SK-N-SH (cell line): Measurements from ENCODE around the gene SMURF1. TPM values are rescaled to one million over a fixed set of nuclear protein-coding genes. Genes with fewer than 3 reads are reported as not detected.

Experiments used
- CTCF ChIA-PET: fragments of 300-600, 350-600 bp; formaldehyde crosslinking; extraction: SDS; loops from one replicate; lab custom pipeline; 2021; lab: Yijun Ruan, JAX
- POLR2A ChIA-PET: fragments of 350-600 bp; sonication (Branson Sonifier 250); formaldehyde crosslinking; extraction: SDS; loops from one replicate; lab custom pipeline; 2020; ENCODE audit warnings: antibody characterized with exemption, inconsistent platforms; lab: Yijun Ruan, JAX
- DNase-seq: peaks from one replicate; pipeline ENCODE4 v3.0.0; 2012
- H2AFZ ChIP-seq: fragments of 200-600 bp; sonication (generic); 2 replicates; pipeline ENCODE4 v1.8.1; 2016; ENCODE audit warnings: antibody characterized with exemption, mild to moderate bottlenecking, low read depth
- H3F3A ChIP-seq: fragments of 200-600 bp; sonication (generic); replicated peaks from 2 replicates; pipeline ENCODE3; 2016; ENCODE audit warnings: antibody characterized with exemption, mild to moderate bottlenecking; ENCODE audit not compliant: insufficient read depth
- H3K27ac ChIP-seq, 2 experiments: fragments of 200-500 bp in 1 of 2; fragments of 200-600 bp in 1 of 2; sonication (Bioruptor generic) in 1 of 2; sonication (generic), shearing (Covaris generic) in 1 of 2; 2 replicates each; pipeline versions ENCODE4 v1.5.1 to v1.6.1; 2014 to 2016; ENCODE audit warnings: low read depth in 2 of 2, inconsistent platforms in 1 of 2, low read length in 1 of 2, mild to moderate bottlenecking in 1 of 2, mixed read lengths in 1 of 2
- H3K27me3 ChIP-seq: fragments of 200-600 bp; sonication (generic), shearing (Covaris generic); 2 replicates; pipeline ENCODE4 v1.6.1; 2016; ENCODE audit warnings: mixed run types; ENCODE audit not compliant: insufficient read depth
- H3K36me3 ChIP-seq, 2 experiments: fragments of 200-500 bp in 1 of 2; fragments of 200-600 bp in 1 of 2; sonication (Bioruptor generic) in 1 of 2; sonication (generic) in 1 of 2; replicated peaks in 1 of 2; 2 replicates each; pipeline versions ENCODE3 to v1.5.1; 2014 to 2016; ENCODE audit warnings: low read length in 1 of 2, mild to moderate bottlenecking in 1 of 2; ENCODE audit not compliant: insufficient read depth in 2 of 2, control insufficient read depth in 1 of 2
- H3K4me1 ChIP-seq, 2 experiments: fragments of 200-500 bp in 1 of 2; fragments of 200-600 bp in 1 of 2; sonication (Bioruptor generic) in 1 of 2; sonication (generic), shearing (Covaris generic) in 1 of 2; 2 replicates each; pipeline versions ENCODE4 v1.5.1 to v1.6.1; 2014 to 2016; ENCODE audit warnings: low read depth in 1 of 2, low read length in 1 of 2, mixed run types in 1 of 2; ENCODE audit not compliant: insufficient read depth in 2 of 2, control insufficient read depth in 1 of 2
- H3K4me2 ChIP-seq: fragments of 200-600 bp; sonication (generic), shearing (Covaris generic); 2 replicates; pipeline ENCODE4 v1.6.1; 2017; ENCODE audit warnings: mixed run types
- H3K4me3 ChIP-seq, 2 experiments: fragments of 200-500 bp in 1 of 2; fragments of 200-600 bp in 1 of 2; sonication (Bioruptor generic) in 1 of 2; sonication (generic), shearing (Covaris generic) in 1 of 2; 2 replicates each; pipeline versions ENCODE4 v1.5.1 to v1.8.1; 2014 to 2016; ENCODE audit warnings: low read depth in 2 of 2, inconsistent platforms in 1 of 2, low read length in 1 of 2, mild to moderate bottlenecking in 1 of 2, mixed read lengths in 1 of 2, moderate library complexity in 1 of 2
- H3K79me2 ChIP-seq: fragments of 200-600 bp; sonication (generic); 2 replicates; pipeline ENCODE4 v1.8.1; 2017; ENCODE audit warnings: mild to moderate bottlenecking; ENCODE audit not compliant: insufficient read depth
- H3K9ac ChIP-seq: fragments of 200-600 bp; sonication (generic); 2 replicates; pipeline ENCODE4 v1.6.1; 2017; ENCODE audit warnings: mixed run types
- H3K9me2 ChIP-seq: fragments of 200-600 bp; sonication (generic); 2 replicates; pipeline ENCODE4 v1.6.1; 2017; ENCODE audit warnings: mixed run types
- H3K9me3 ChIP-seq: fragments of 200-600 bp; sonication (generic); 2 replicates; pipeline ENCODE4 v1.6.1; 2017; ENCODE audit warnings: mixed run types, mild to moderate bottlenecking, moderate library complexity
- H4K20me1 ChIP-seq: fragments of 200-600 bp; sonication (generic); 2 replicates; pipeline ENCODE4 v1.6.1; 2017; ENCODE audit warnings: mild to moderate bottlenecking, mixed run types; ENCODE audit not compliant: insufficient read depth
- ELF1 ChIP-seq: IDR thresholded peaks from 2 replicates; pipeline ENCODE4 v1.4.0; 2012
- EP300 ChIP-seq, 2 experiments: IDR thresholded peaks; 2 replicates each; pipeline versions ENCODE4 v1.4.0 to v1.6.1; 2012; ENCODE audit warnings: borderline replicate concordance in 1 of 2, low read depth in 1 of 2, low read length in 1 of 2
- FOSL2 ChIP-seq: IDR thresholded peaks from 2 replicates; pipeline ENCODE4 v1.4.0; 2012; ENCODE audit warnings: low read depth, mild to moderate bottlenecking, moderate library complexity, borderline replicate concordance
- FOXM1 ChIP-seq: IDR thresholded peaks from 2 replicates; pipeline ENCODE4 v1.4.0; 2012; ENCODE audit warnings: low read depth, mild to moderate bottlenecking
- JUND ChIP-seq: IDR thresholded peaks from 2 replicates; pipeline ENCODE4 v1.4.0; 2012
- MAX ChIP-seq: IDR thresholded peaks from 2 replicates; pipeline ENCODE4 v1.4.0; 2012; ENCODE audit warnings: low read depth
- MXI1 ChIP-seq: IDR thresholded peaks from 2 replicates; pipeline ENCODE4 v1.6.1; 2012; ENCODE audit warnings: mild to moderate bottlenecking, low read depth, low read length, improper control_type of control experiment
- POLR2AphosphoS5 ChIP-seq: IDR thresholded peaks from 2 replicates; pipeline ENCODE4 v1.6.1; 2012; ENCODE audit warnings: low read depth, low read length
- RCOR1 ChIP-seq: fragments of 150-350 bp; IDR thresholded peaks from 2 replicates; pipeline ENCODE4 v1.6.1; 2017; ENCODE audit warnings: antibody characterized with exemption, low read length
- RFX5 ChIP-seq: IDR thresholded peaks from 2 replicates; pipeline ENCODE4 v1.6.1; 2012; ENCODE audit warnings: mild to moderate bottlenecking, improper control_type of control experiment, low read length
- RXRA ChIP-seq: IDR thresholded peaks from 2 replicates; pipeline ENCODE4 v1.4.0; 2012; ENCODE audit warnings: low read depth, mild to moderate bottlenecking, borderline replicate concordance
- TCF12 ChIP-seq: IDR thresholded peaks from 2 replicates; pipeline ENCODE4 v1.4.0; 2012
- TEAD4 ChIP-seq: IDR thresholded peaks from 2 replicates; pipeline ENCODE4 v1.4.0; 2012; ENCODE audit warnings: mild to moderate bottlenecking, borderline replicate concordance; ENCODE audit not compliant: insufficient read depth
- YY1 ChIP-seq: IDR thresholded peaks from 2 replicates; pipeline ENCODE4 v1.4.0; 2012; ENCODE audit warnings: low read depth, mild to moderate bottlenecking
- ZBTB33 ChIP-seq: IDR thresholded peaks from 2 replicates; pipeline ENCODE4 v1.4.0; 2012; ENCODE audit warnings: low read depth, borderline replicate concordance
- WGBS: methylation state at CpG from one replicate; pipeline ENCODE4 v1.1.6; 2017; ENCODE audit warnings: low lambda C conversion rate; 5-methylcytosine and 5-hydroxymethylcytosine counted together
- polyA plus RNA-seq, 3 experiments: library from polyadenylated mRNA; depleted of rRNA; stranded (reverse); fragments of >200 nt; gene quantifications; 2 replicates each; pipeline ENCODE4 v1.2.3, GENCODE V29; 2012

The SMURF1 gene
- polyA plus RNA-seq, 1 of the 3 experiments (the other 2 are of a cell fraction), result 12.9 TPM

- Histone ChIP-seq H3K4me3 (no peak overlapping the region), H3K9me3 (no peaks in the 10 kb centered on the region), H3K9ac (no peak overlapping the region), H3K27me3 (no peaks in the 10 kb centered on the region), H3K4me1 (peaks cover 14 to 27% of the 10 kb centered on the region in 2 experiments), H3K4me2 (no peak overlapping the region), H3K79me2 (peaks cover 100% of the 10 kb centered on the region), H3K27ac (no peak overlapping the region), H3K36me3 (peaks cover 0 to 4% of the 10 kb centered on the region in 2 experiments), H4K20me1 (peaks cover 94% of the 10 kb centered on the region), H3F3A (peaks cover 31% of the 10 kb centered on the region), H2AFZ (no peak overlapping the region), H3K9me2 (no peaks in the 10 kb centered on the region)
- TF ChIP-seq FOSL2 (peak; percentile 46; the same call in 1 of the 2 replicates), YY1 (no peak), RXRA (no peak), EP300 (IDR thresholded peaks at IDR 0.05; ENCODE audit: borderline replicate concordance in 1 of 2, low read depth in 1 of 2, low read length in 1 of 2) (no peak), TCF12 (peak; percentile 55; the same call in 1 of the 2 replicates), JUND (peak; percentile 18; the same call in 1 of the 2 replicates)
- ChIA-PET POLR2A (no interaction called here), CTCF (interaction anchor here (1.0 to 1.9 kb wide), 2 partner anchors 13 to 66 kb away, joined by 3 to 4 read pairs; no protein-coding TSS in a partner anchor)
- 70% methylated on average over 4 of the region's 4 CpGs for WGBS
- DNase-seq, result no peak
These were observed 37.1 kb downstream of the SMURF1 start for GRCh38 chr7:99106821-99107241.

- POLR2A ChIA-PET, result no interaction called here
- no peaks in the 10 kb centered on the region for H3K27me3 ChIP-seq
- no peak for DNase-seq
- peaks cover 14 to 27% of the 10 kb centered on the region in 2 experiments for H3K4me1 ChIP-seq
- CTCF ChIA-PET, result interaction anchor here (1.9 kb wide), 1 partner anchor 66 kb away, joined by 4 read pairs; no protein-coding TSS in a partner anchor
- no peak overlapping the region for H3K4me3 ChIP-seq
- H3K9ac ChIP-seq, result no peak overlapping the region
- peaks cover 31% of the 10 kb centered on the region for H3F3A ChIP-seq
- no peak overlapping the region for H3K4me2 ChIP-seq
- H3K79me2 ChIP-seq, result peaks cover 100% of the 10 kb centered on the region
- WGBS, result 87% methylated on average over 6 of the region's 6 CpGs
- H3K27ac ChIP-seq, result no peak overlapping the region
- no peaks in the 10 kb centered on the region for H3K9me3 ChIP-seq
- no peaks in the 10 kb centered on the region for H3K9me2 ChIP-seq
- peaks cover 94% of the 10 kb centered on the region for H4K20me1 ChIP-seq
- H2AFZ ChIP-seq, result no peak overlapping the region
- H3K36me3 ChIP-seq, result peaks cover 0 to 7% of the 10 kb centered on the region in 2 experiments
- TF ChIP-seq MAX, result no peak
- no peak for TF ChIP-seq ZBTB33
- TF ChIP-seq ELF1, result no peak
- no peak for TF ChIP-seq TEAD4
- no peak for TF ChIP-seq MXI1
- no peak for TF ChIP-seq POLR2AphosphoS5
- no peak for TF ChIP-seq FOXM1
- no peak for TF ChIP-seq RCOR1
- no peak for TF ChIP-seq RFX5
These were observed 37.5 kb downstream of the SMURF1 start for GRCh38 chr7:99106411-99106810.
